H1 (cell line): Measurements from ENCODE around the gene SMYD3. TPM values are rescaled to one million over a fixed set of nuclear protein-coding genes. Genes with fewer than 3 reads are reported as not detected.

Experiments
- CTCF ChIA-PET: fragments of 300-600 bp; sonication (Branson Sonifier 250); formaldehyde crosslinking; loops from one replicate; lab custom pipeline; 2021; ENCODE audit not compliant: partially characterized antibody; lab: Charles Lee
- POLR2A ChIA-PET: fragments of 300-600 bp; sonication (Branson Sonifier 250); formaldehyde crosslinking; loops from one replicate; lab custom pipeline; 2021; ENCODE audit warnings: inconsistent platforms; ENCODE audit not compliant: partially characterized antibody; lab: Charles Lee
- DNase-seq, 2 experiments: peaks; one replicate each; pipeline versions ENCODE4 v3.0.0 to v3.0.0-alpha.2; 2010 to 2022; ENCODE audit warnings: low spot score in 2 of 2, low read depth in 1 of 2, mixed read lengths in 1 of 2
- FAIRE-seq: peaks from 2 replicates; lab custom pipeline; 2011; peaks lifted over from hg19 to GRCh38; lab: Jason Lieb, UNC
- H2AFZ ChIP-seq: 2 replicates; pipeline ENCODE4 v1.8.1; 2012; ENCODE audit warnings: low read length, inconsistent platforms
- H2AK5ac ChIP-seq: 2 replicates; pipeline ENCODE4 v1.6.1; 2013; ENCODE audit warnings: low read depth, low read length
- H2BK120ac ChIP-seq: replicated peaks from 2 replicates; pipeline ENCODE3; 2013; ENCODE audit warnings: low read depth, low read length, inconsistent platforms
- H2BK12ac ChIP-seq: 2 replicates; pipeline ENCODE4 v1.6.1; 2013; ENCODE audit warnings: low read depth, low read length
- H2BK15ac ChIP-seq: 2 replicates; pipeline ENCODE4 v1.6.1; 2013; ENCODE audit warnings: low read length
- H2BK20ac ChIP-seq: 2 replicates; pipeline ENCODE4 v1.6.1; 2013; ENCODE audit warnings: low read length
- H2BK5ac ChIP-seq: 2 replicates; pipeline ENCODE4 v1.6.1; 2013; ENCODE audit warnings: low read depth, low read length
- H3K14ac ChIP-seq: 2 replicates; pipeline ENCODE4 v1.6.1; 2013; ENCODE audit warnings: inconsistent platforms; ENCODE audit not compliant: insufficient read length
- H3K18ac ChIP-seq: 2 replicates; pipeline ENCODE4 v1.6.1; 2013; ENCODE audit warnings: low read length; ENCODE audit errors: extremely low read depth
- H3K23ac ChIP-seq: 2 replicates; pipeline ENCODE4 v1.6.1; 2013; ENCODE audit warnings: inconsistent platforms; ENCODE audit not compliant: insufficient read length
- H3K23me2 ChIP-seq: 2 replicates; pipeline ENCODE4 v1.6.1; 2013; ENCODE audit warnings: low read depth, low read length
- H3K27ac ChIP-seq: 2 replicates; pipeline ENCODE4 v1.6.1; 2011; ENCODE audit warnings: low read depth, low read length, inconsistent platforms
- H3K27me3 ChIP-seq, 4 experiments: replicated peaks in 1 of 4; 1 replicate in 1 of 4; 2 replicates in 3 of 4; pipeline versions ENCODE4 v1.6.1 to v1.8.1; 2011 to 2013; ENCODE audit warnings: low read length in 3 of 4, mild to moderate bottlenecking in 3 of 4, inconsistent platforms in 2 of 4, mixed read lengths in 2 of 4, moderate library complexity in 1 of 4; ENCODE audit not compliant: control insufficient read depth in 3 of 4, insufficient read depth in 3 of 4; ENCODE audit errors: extremely low read depth in 1 of 4
- H3K36me3 ChIP-seq, 4 experiments: 2 replicates each; pipeline versions ENCODE4 v1.6.1 to v1.8.1; 2011 to 2013; ENCODE audit warnings: mild to moderate bottlenecking in 4 of 4, low read length in 3 of 4, moderate library complexity in 2 of 4, control low read depth in 1 of 4, inconsistent platforms in 1 of 4; ENCODE audit not compliant: insufficient read depth in 4 of 4, control insufficient read depth in 2 of 4
- H3K4ac ChIP-seq: replicated peaks from 2 replicates; pipeline ENCODE3; 2013; ENCODE audit warnings: low read length, low read depth, mixed read lengths, inconsistent platforms; ENCODE audit not compliant: insufficient read length
- H3K4me1 ChIP-seq, 4 experiments: replicated peaks in 1 of 4; 1 replicate in 1 of 4; 2 replicates in 3 of 4; pipeline versions ENCODE4 v1.6.1 to v1.8.1; 2011 to 2013; ENCODE audit warnings: low read length in 3 of 4, inconsistent platforms in 2 of 4, mixed read lengths in 1 of 4; ENCODE audit not compliant: insufficient read depth in 4 of 4, control insufficient read depth in 3 of 4
- H3K4me2 ChIP-seq, 2 experiments: 2 replicates each; pipeline versions ENCODE4 v1.6.1 to v1.8.1; 2011 to 2013; ENCODE audit warnings: low read depth in 2 of 2, low read length in 2 of 2, control low read depth in 1 of 2, inconsistent platforms in 1 of 2, mild to moderate bottlenecking in 1 of 2; ENCODE audit not compliant: insufficient read depth in 1 of 2
- H3K4me3 ChIP-seq, 4 experiments: fragments of 200-600, 300-600 bp in 1 of 4; sonication (generic), shearing (Covaris generic), sonication (Bioruptor Twin) in 1 of 4; 2 replicates each; pipeline versions ENCODE4 v1.5.1 to v1.8.1; 2011 to 2016; ENCODE audit warnings: low read length in 4 of 4, low read depth in 3 of 4, control low read depth in 2 of 4, inconsistent platforms in 2 of 4, mild to moderate bottlenecking in 2 of 4, mixed read lengths in 1 of 4, moderate library complexity in 1 of 4; ENCODE audit not compliant: insufficient read depth in 2 of 4; ENCODE audit errors: extremely low read depth in 1 of 4
- H3K56ac ChIP-seq: replicated peaks from 2 replicates; pipeline ENCODE3; 2013; ENCODE audit warnings: low read depth, mild to moderate bottlenecking, mixed read lengths, low read length, inconsistent platforms; ENCODE audit not compliant: insufficient read length
- H3K79me1 ChIP-seq: 2 replicates; pipeline ENCODE4 v1.6.1; 2013; ENCODE audit warnings: low read depth, low read length, control low read depth
- H3K79me2 ChIP-seq, 2 experiments: 2 replicates each; pipeline versions ENCODE4 v1.6.1 to v1.8.1; 2012 to 2013; ENCODE audit warnings: low read length in 2 of 2, mild to moderate bottlenecking in 2 of 2, inconsistent platforms in 1 of 2; ENCODE audit not compliant: insufficient read depth in 2 of 2, control insufficient read depth in 1 of 2
- H3K9ac ChIP-seq, 4 experiments: replicated peaks in 1 of 4; 1 replicate in 1 of 4; 2 replicates in 3 of 4; pipeline versions ENCODE4 v1.6.1 to v1.8.1; 2011 to 2013; ENCODE audit warnings: low read depth in 3 of 4, low read length in 3 of 4, control low read depth in 2 of 4, mild to moderate bottlenecking in 2 of 4, moderate library complexity in 2 of 4, inconsistent platforms in 1 of 4; ENCODE audit errors: extremely low read depth in 1 of 4
- H3K9me3 ChIP-seq, 2 experiments: 2 replicates each; pipeline versions ENCODE4 v1.6.1 to v1.8.1; 2012 to 2013; ENCODE audit warnings: mild to moderate bottlenecking in 2 of 2, moderate library complexity in 2 of 2, control low read depth in 1 of 2, inconsistent platforms in 1 of 2, low read depth in 1 of 2, low read length in 1 of 2, mixed read lengths in 1 of 2; ENCODE audit not compliant: insufficient read depth in 2 of 2
- H4K20me1 ChIP-seq, 2 experiments: replicated peaks in 1 of 2; 2 replicates each; pipeline versions ENCODE3 to v1.8.1; 2011 to 2013; ENCODE audit warnings: inconsistent platforms in 2 of 2, low read length in 2 of 2, mild to moderate bottlenecking in 1 of 2; ENCODE audit not compliant: insufficient read depth in 2 of 2, control insufficient read depth in 1 of 2
- H4K5ac ChIP-seq: 2 replicates; pipeline ENCODE4 v1.6.1; 2013; ENCODE audit warnings: low read length, low read depth, mixed read lengths, inconsistent platforms; ENCODE audit not compliant: insufficient read length
- H4K8ac ChIP-seq: 2 replicates; pipeline ENCODE4 v1.8.0; 2013; ENCODE audit warnings: mild to moderate bottlenecking, moderate library complexity, low read length, inconsistent platforms; ENCODE audit not compliant: insufficient read depth; ENCODE audit errors: extremely low read depth
- H4K91ac ChIP-seq: replicated peaks from 2 replicates; pipeline ENCODE3; 2013; ENCODE audit warnings: low read length, mixed read lengths, inconsistent platforms; ENCODE audit not compliant: insufficient read length
- BRCA1 ChIP-seq: IDR thresholded peaks from 2 replicates; pipeline ENCODE4 v1.6.1; 2012; ENCODE audit warnings: low read depth, low read length, improper control_type of control experiment
- GTF2F1 ChIP-seq: IDR thresholded peaks from 2 replicates; pipeline ENCODE4 v1.6.1; 2012; ENCODE audit warnings: low read depth, low read length, improper control_type of control experiment, borderline replicate concordance
- RNF2 ChIP-seq: fragments of 200-900, 300-1000 bp; sonication (generic); IDR thresholded peaks from 2 replicates; pipeline ENCODE4 v1.7.1; 2016; ENCODE audit warnings: borderline replicate concordance, low read depth, mild to moderate bottlenecking, antibody characterized with exemption, low read length; ENCODE audit not compliant: poor library complexity, severe bottlenecking; ENCODE audit errors: missing control alignments
- WGBS, 2 experiments: shearing (Covaris generic) in 1 of 2; methylation state at CpG; one replicate each; pipeline versions ENCODE4 v1.1.6 to v1.1.7; 2013 to 2015; ENCODE audit warnings: low lambda C conversion rate in 2 of 2, mixed read lengths in 2 of 2, inconsistent platforms in 1 of 2, low coverage in 1 of 2, missing lambda C conversion rate in 1 of 2; ENCODE audit not compliant: insufficient replicate concordance in 2 of 2, insufficient coverage in 1 of 2, insufficient read length in 1 of 2; ENCODE audit errors: extremely low coverage in 1 of 2, missing lambda C conversion rate in 1 of 2; 5-methylcytosine and 5-hydroxymethylcytosine counted together
- polyA plus RNA-seq, 7 experiments: library from polyadenylated mRNA; depleted of rRNA in 3 of 7; stranded (reverse) in 5 of 7; unstranded in 2 of 7; fragments of >200 nt in 5 of 7; fragments of 200-250 nt in 2 of 7; gene quantifications; 1 replicate in 5 of 7; 2 replicates in 1 of 7; 4 replicates in 1 of 7; pipeline versions ENCODE4 v1.2.1 to v1.2.3, GENCODE V29; 2011 to 2013; ENCODE audit warnings: missing spikeins in 2 of 7, mixed read lengths in 2 of 7
- total RNA-seq: library from RNA; stranded (reverse); fragmentation: NEBNext Ultra II Directional; extraction: Animal tissue kit (Norgen Biotek cat#: 25700); gene quantifications from 2 replicates; pipeline ENCODE4 v1.2.1, GENCODE V29; 2021
- TF ChIP-seq, protein P1 (sequence below): IDR thresholded peaks from 2 replicates; pipeline ENCODE4 v1.6.1; 2011; ENCODE audit warnings: low read length, improper control_type of control experiment
- TF ChIP-seq, protein P2 (sequence below): IDR thresholded peaks from 2 replicates; pipeline ENCODE4 v1.6.1; 2011; ENCODE audit warnings: low read depth, mild to moderate bottlenecking, low read length; ENCODE audit not compliant: insufficient read depth
- TF ChIP-seq, protein P3 (sequence below): IDR thresholded peaks from 2 replicates; pipeline ENCODE4 v1.6.1; 2012; ENCODE audit warnings: low read length, inconsistent platforms

SMYD3 gene
- total and polyA plus RNA-seq, 2 of the 8 experiments (the other 6 are each of a cell fraction or from before 2014, with no cell fraction given): 17.3 to 25.4 TPM

DNA sequence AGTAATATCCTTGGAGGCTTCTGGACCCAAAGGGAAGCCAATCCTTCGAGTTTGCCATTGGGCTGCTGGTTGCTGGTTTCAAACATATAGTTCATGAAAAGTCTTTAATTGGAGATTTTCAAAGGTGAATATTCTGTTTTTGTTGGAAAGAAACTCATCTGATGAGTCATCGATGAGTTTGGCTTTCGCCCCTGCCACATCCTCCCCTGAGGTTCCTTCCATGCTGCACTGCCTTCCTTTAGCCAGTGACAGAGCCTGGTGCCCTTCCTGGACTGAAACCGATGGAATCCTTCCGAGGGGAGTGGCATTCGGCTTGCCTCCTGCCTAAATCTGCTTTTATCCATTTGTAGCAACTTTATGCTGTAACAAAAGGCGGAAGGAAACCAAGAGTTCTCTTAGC lies 802.3 kb downstream of the SMYD3 start:
- Histone ChIP-seq H4K8ac (no peak overlapping the region), H3K79me1 (no peaks in the 10 kb centered on the region), H2BK12ac (0 out of 2 replicates have a peak overlapping the region, but pooled peaks have one; percentile 23), H3K9me3 (no peaks in the 10 kb centered on the region), H4K91ac (no peak overlapping the region), H3K18ac (no peak overlapping the region), H2BK15ac (no peak overlapping the region), H3K23ac (no peak overlapping the region), H3K23me2 (no peaks in the 10 kb centered on the region), H3K36me3 (no peaks in the 10 kb centered on the region), H3K27me3 (no peaks in the 10 kb centered on the region), H3K9ac (no peak overlapping the region), H4K20me1 (no peaks in the 10 kb centered on the region), H3K56ac (no peak overlapping the region), H3K4me3 (no peak overlapping the region), H2BK5ac (no peak overlapping the region), H3K4me1 (peaks cover 0 to 4% (median under 1%) of the 10 kb centered on the region in 4 experiments; a peak in 2 of 7 replicates), H2AFZ (no peak overlapping the region), H4K5ac (no peak overlapping the region), H2BK20ac (no peak overlapping the region), H3K79me2 (no peaks in the 10 kb centered on the region), H3K4me2 (no peak overlapping the region), H3K4ac (no peak overlapping the region), H3K14ac (no peak overlapping the region), H2BK120ac (no peak overlapping the region), H3K27ac (no peak overlapping the region), H2AK5ac (no peak overlapping the region)
- ChIA-PET POLR2A (no interaction called here), CTCF (interaction anchor here (1.1 to 1.9 kb wide), 2 partner anchors 9 to 11 kb away, joined by 3 to 6 read pairs; no protein-coding TSS in a partner anchor)
- WGBS, 2 experiments: 92% methylated on average over 7 of the region's 7 CpGs; no CpG with 5 or more reads in 1 of the 2 experiments
- TF ChIP-seq, protein P1, sequence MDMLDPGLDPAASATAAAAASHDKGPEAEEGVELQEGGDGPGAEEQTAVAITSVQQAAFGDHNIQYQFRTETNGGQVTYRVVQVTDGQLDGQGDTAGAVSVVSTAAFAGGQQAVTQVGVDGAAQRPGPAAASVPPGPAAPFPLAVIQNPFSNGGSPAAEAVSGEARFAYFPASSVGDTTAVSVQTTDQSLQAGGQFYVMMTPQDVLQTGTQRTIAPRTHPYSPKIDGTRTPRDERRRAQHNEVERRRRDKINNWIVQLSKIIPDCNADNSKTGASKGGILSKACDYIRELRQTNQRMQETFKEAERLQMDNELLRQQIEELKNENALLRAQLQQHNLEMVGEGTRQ: no peak
- TF ChIP-seq, protein P2, sequence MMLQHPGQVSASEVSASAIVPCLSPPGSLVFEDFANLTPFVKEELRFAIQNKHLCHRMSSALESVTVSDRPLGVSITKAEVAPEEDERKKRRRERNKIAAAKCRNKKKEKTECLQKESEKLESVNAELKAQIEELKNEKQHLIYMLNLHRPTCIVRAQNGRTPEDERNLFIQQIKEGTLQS: no peak
- TF ChIP-seq RNF2 (no peak), GTF2F1 (no peak), BRCA1 (no peak)
- TF ChIP-seq, protein P3, sequence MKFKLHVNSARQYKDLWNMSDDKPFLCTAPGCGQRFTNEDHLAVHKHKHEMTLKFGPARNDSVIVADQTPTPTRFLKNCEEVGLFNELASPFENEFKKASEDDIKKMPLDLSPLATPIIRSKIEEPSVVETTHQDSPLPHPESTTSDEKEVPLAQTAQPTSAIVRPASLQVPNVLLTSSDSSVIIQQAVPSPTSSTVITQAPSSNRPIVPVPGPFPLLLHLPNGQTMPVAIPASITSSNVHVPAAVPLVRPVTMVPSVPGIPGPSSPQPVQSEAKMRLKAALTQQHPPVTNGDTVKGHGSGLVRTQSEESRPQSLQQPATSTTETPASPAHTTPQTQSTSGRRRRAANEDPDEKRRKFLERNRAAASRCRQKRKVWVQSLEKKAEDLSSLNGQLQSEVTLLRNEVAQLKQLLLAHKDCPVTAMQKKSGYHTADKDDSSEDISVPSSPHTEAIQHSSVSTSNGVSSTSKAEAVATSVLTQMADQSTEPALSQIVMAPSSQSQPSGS: no peak
- FAIRE-seq (no peak), DNase-seq (no peak)
